Activated CD4-positive, alpha-beta T cell treated with anti-CD3 and anti-CD28 coated beads, Interleukin-10, Interleukin-2, amounts not matched to agents 100 ng/mL and 50 ng/mL, durations not matched to agents 16 hours and 8 hours (primary cell): ENCODE data around the gene BCAS1.
A peak's percentile ranks its signal among the peaks of the same experiment; 100 is the strongest.

Source experiments
- DNase-seq: peaks from one replicate; pipeline ENCODE4 v3.0.0-alpha.2; 2020

Gene BCAS1

DNA sequence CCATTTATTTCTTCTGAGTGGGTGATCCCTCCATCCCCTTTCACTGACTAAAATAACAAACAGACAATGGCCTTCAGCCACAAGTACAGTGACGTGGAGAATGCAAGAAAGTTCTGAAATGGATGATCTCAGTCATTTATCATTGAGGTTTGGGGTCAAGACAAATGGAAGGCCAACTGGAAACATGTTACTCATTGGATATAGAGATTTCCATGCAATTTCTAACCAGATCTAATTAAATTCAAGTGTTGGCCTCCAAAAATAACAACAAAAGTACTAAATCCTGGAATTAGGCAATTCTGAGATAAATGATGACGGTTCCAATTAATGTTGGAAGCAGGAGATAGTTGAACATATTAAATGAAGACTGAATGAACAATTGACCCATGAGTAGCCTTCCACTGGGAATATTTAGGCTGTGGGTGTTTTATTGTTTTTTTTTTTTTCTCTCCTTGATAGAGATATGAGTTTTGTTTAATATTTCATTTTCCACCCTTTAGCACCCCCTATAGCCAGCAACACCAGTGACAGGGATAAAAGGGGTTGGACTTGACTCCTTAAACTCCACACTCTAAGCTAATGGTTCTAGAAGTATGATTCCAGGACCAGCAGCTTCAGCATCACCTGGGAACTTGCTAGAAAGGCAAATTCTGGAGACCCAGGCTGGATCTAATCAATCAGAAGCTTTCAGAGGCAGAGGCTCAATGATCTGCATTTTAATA lies 112.8 kb downstream of the BCAS1 start:
- no peak for DNase-seq

DNA sequence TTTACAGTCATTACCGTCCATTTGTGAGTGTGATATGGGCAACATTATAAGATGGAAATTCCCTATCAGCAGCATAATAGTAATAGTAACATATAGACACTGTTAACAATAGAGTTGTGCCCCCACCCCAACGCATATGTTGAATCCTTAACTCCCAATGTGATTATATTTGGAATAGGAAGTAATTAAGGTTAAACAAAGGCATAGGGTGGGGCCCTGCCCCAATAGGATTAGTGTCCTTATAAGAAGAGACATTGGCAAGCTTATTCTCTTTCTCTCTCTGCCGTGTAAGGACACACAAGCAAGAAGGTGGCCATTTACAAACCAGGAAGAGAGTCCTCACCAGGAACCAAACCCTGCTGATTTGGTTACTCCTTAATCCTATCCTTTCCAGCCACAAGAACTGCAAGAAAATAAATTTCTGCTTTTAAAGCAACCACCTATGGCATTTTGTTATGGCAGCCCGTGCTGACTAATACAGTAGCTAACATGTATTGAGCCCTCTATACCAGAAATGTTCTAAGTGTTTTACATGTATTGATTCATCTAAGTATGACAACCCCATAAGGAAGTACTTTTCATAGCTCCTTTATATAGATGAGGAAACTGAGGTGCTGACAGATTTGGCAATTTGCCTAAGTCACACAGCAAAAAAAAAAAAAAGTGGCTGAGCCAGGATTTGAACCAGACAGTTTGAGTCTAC lies 114.2 kb downstream of the BCAS1 start:
- no peak for DNase-seq

DNA sequence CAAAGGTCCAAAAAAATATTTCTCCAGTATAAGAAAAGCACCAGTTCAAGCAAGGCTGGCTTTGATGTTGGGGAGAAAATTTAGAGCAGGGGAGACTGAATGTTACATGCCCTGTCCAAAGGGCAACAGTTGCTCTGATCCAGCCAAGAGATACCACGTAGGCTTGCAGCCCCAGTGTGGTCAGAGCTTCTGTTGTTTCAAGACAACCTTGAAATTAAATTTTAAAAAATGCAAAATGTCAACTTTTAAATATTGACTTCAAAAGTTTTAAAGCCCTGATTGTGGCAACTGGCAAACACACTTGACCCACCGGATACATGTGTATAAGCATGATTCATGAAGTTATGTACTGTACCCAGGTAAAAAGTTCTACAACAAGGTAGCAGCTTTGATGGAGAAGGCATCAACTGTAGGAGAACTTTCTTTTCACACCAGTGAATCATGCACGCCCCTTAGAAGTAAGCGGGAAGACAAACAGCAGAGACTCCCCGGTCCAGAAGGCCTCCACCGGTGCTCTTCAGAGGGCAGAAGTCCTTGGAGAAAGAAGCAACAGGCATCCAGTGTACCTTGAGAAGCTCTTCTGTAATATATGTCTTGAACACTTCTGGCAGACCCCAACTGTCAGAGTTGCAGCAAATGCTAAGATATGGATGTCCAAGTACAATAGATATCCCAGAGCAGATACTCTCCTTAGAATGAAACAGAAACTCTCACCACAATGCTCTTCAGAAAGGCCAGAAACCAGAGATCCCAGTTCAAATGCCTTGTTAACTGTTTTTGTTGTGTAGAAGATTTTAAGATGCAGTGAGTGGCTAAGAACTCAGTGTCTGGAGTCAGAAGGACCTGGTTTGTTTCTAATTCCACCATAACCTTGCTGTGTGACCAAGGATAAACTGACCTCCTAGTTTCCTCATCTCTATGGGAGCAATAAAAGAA lies 115.4 kb downstream of the BCAS1 start:
- no peak for DNase-seq

DNA sequence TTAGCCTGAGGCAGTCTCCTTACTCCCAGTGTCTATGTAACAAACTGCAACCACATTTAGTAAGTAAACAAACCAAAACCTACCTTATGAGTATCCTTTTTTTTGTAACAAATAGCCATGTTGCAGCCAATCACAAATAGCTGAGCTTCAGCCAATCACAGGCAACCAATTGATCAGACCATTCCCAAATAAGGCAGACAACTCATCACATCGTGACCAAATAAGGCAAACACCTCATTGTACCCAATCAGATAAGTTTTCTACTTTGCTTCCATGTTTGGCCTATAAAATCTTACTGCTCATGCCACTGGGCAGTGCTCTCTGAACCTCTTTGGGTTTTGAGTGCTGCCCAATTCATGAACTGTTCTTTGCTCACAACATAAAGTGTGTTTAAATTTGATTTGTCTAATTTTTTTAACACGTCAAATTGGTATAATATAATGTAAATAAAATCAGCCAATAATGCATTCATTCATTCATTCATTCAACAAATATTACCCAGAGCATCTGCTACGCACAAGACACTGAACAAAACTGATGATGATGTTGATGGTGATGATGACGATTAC lies 117.8 kb downstream of the BCAS1 start:
- no peak for DNase-seq

DNA sequence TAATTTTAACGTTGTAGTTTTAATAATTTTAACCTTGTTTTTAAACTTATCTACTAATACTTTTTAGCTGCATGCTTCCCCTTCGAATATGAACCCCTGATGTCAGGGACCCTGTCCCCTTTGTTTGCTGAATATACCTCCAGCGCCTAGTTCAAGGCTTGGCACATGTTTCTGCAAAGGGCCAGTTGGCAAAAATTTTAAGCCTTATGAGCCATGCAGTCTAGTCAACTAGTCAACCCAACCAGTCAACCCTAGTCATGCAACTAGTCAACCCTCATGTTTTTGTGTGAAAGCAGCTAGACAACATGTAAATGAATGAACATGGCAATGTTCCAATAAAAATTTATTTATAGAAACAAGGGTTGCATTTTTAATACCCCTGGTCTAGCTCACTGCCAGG lies 119.8 kb downstream of the BCAS1 start:
- no peak for DNase-seq

DNA sequence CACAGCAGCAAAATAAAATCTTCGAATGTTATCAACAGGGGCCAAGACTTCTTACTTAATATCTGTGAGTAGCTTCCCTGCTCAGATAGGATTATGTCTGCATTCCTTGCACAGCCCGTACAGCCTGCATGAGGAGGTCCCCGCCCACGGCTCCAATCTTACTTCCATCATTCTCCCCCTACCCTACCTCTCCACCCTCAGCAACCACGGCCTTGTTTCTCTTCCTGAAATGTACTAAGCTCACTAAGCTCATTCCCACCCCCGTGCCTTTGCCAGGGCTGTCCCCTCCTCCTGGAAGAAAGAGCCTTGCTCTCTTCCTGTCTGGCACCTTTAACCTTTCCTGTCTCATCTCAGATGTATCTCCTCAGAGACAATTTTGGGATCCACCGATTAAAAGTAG lies 120.4 kb downstream of the BCAS1 start:
- DNase-seq, result no peak

DNA sequence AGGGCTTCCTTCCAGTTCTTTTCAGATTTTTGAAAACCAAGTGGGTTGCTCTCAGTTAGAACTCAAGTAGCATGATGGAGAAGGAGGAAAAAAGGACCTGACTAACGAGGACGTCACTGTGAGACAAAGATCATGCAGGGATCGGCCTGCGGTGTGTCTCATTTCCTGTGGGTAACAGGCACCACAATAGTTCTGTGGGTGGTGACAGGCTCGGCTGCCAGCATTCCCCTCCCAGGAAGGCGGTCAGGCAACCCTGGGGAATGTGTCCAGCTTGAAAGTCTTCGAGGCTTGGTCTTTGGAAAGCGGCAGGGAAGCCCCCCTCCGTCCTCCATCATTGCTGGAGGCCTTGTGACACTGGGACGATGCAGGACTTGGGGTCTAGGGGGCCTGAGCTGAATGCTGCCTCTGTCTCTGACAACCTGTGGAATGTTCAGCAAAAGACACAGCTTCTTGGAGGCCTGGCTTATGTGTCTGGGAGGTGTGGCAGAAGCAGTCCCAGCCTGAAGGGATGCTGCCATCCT lies 121.0 kb downstream of the BCAS1 start:
- peak; percentile 83 for DNase-seq

DNA sequence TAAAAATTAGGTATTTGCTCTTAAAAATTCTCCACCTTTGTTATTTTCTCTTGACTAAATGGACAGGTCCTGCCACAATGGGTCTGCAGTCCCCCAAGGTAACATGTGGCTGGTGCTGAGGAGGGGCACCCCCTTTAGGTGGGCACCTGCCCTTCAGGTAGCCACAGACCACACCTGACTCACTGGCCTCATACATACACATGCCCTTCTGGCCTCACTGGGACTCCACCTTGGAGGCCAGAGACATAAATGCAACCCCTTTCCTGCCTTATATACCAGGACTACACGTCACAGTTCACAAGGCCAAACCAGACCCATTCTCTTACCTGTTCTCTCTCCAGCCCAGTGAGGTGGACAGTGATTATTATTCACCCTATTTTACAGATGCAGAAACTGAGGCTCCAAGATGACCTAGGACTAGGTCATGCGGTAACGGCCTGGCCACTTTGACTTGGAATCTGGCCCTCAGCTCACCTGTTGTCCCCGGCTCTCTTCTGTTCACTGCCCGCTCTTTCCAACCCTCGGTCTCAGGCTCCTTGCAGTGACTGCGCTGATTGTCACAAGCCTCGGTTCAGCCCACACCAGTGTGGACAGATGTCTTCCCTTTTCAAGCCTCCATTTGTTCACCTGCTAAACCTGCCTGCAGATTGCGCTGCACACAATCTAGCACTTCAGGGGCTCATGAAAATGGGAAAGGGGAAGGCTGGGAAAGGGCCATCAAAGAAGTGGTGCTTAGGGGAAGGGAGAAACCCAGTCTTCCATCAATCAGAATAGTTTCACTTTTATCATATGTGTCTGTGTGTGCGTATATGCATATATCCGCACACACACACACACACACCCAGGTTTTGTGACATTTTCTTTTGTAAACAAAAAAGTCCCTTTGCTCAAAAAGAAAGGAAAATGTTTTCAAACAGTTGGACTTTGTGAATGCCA lies 121.7 kb downstream of the BCAS1 start:
- DNase-seq, result no peak

DNA sequence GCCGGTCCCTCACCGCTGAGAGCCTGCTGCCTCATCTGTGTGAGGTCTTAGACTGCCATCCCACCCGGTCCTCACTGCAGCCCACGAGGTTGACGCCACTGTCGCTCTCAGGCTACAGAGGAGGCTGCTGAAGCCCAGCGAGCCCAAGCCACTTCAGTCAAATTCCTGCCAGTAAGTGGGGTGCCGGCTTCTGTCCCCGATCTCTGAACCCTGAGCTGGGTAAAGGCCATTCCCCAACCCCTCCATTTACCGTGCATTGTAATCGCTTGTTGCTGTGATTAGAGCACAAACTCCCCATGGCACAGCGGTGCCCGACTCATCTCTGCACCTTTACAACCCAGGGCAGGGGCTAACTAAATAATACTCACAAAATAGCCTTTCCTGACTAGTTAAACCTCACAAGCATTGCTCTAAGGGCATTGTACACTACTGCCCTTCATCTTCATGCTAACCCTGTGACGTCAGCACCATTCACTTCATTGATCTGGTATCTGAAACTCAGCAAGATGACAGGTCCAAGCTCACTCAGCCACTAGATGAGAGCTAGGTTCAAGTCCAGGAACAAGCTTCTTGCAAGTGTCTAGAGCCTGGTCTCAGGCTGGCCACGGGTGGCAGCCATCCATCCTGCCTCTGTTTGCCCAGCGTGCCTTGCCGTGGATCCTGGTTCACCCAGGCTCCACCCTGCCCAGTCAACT lies 122.7 kb downstream of the BCAS1 start:
- no peak for DNase-seq

DNA sequence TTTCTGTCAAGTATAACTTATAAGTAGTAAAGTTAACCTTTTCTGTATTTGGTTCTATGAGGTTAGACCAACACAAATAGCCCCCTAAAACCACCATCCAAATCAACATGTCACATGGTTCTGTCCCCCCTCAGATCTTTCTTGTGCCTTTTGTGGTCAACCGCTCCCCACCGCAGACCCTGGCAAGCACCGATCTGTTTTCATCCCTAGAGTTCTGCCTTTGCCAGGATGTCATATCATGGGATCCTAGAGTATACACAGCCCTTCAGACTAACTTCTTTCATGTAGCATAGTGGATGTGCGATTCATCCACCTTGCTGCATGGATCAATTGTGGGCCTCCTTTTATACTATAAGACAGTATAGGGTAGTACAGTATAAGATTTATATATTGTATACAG lies 124.3 kb downstream of the BCAS1 start:
- no peak for DNase-seq

DNA sequence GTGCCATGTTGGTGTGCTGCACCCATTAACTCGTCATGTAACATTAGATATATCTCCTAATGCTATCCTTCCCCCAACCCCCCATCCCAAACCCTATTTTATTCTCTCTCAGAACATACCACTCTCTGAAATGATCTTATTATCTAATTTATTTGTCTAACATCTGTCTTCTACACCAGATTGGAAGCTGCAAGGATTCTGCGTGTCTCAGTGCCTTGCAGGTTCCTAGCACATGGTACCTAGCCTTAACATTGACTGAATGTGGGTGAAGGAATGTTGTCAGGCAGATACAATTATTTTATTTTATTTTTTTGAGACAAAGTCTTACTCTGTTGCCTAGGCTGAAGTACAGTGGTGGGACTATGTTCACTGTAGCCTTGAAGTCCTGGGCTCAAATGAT lies 124.9 kb downstream of the BCAS1 start:
- no peak for DNase-seq

DNA sequence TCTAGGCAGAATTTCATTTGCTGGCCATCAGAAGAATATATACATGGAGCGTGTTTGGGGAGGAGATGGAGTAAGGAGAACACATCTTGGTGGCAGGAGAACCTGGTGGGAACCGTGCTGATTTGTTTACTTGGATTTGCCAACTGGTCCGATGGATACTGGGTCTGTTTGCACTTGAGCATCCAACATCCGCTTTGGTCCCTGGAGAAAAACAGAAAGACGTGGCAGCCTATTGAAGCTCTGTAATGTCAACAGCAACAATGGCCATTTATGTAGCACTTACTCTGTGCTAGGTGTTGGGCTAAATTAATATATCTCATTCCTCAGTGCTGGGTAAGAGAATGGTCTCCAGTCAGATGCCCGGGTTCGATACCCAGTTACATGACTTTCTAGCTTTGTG lies 125.6 kb downstream of the BCAS1 start:
- no peak for DNase-seq

DNA sequence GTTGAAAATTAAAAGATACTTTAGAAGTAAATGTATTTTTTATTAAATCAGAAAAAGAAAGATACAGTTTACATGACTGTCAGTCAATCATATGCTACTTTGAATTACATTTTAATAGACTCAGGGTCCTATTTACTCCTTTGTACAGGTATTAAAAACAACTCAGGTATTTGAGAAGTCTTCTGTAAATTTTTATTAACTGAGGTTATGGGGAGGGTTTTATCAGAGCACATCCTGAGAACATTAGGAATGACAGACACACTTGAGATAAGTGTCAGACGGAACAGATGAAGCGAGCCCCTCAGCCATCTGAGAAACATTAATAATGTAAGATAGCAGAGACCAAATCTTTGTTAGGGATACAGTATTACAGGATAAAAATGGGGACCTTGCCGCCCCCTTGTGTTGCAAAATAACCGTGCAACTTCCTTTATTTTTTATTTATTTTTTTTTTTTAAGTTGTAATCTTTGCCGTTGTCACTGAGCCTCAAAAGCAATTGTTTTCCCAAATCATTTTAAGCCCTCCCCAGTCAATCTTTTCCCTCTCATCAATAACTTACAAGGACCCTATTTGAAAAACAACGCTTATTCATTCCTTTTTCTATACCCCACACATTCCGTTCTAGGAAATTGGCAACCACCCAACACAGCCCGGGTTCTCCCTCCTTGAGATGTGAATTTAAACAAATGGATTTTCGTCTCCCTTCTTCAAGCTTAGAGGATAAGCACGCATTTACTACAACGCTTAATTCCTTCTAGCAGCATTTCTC lies 126.7 kb downstream of the BCAS1 start:
- peak; percentile 28 for DNase-seq

DNA sequence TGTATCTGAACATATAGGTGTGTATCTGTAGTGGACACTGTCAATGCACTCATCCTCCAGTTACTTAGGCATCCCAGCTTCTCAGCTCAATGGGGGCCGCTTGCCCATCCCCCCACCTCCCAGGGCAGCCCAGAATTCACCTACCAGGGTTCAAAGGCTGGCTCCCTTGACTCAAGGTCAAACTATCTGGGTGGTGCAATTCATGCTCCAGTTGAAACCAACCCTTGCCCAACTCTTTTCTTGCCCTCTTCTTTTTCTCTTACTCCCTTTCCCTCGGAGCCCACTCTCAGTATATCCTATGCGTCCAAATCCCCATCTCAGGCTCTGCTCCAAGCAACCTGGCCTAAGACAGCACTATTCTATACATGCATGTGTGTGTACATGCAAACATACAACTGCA lies 127.4 kb downstream of the BCAS1 start:
- DNase-seq, result no peak

DNA sequence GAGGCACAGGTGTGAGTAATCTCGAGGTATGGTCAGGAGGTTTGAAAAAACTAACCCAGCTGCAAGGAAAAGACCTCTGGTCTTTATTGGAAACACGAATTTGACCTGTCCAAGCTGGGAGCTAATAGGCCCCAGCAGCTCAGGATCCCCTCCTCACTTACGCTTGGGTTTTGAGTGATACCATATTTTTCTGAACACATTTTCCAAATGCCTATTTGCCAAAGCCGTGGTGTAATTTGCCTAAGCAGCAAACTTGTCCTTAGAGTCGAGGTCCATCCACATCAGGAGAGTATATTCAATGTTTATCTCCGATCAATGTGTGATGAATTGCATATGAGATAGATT lies 128.0 kb downstream of the BCAS1 start:
- no peak for DNase-seq

DNA sequence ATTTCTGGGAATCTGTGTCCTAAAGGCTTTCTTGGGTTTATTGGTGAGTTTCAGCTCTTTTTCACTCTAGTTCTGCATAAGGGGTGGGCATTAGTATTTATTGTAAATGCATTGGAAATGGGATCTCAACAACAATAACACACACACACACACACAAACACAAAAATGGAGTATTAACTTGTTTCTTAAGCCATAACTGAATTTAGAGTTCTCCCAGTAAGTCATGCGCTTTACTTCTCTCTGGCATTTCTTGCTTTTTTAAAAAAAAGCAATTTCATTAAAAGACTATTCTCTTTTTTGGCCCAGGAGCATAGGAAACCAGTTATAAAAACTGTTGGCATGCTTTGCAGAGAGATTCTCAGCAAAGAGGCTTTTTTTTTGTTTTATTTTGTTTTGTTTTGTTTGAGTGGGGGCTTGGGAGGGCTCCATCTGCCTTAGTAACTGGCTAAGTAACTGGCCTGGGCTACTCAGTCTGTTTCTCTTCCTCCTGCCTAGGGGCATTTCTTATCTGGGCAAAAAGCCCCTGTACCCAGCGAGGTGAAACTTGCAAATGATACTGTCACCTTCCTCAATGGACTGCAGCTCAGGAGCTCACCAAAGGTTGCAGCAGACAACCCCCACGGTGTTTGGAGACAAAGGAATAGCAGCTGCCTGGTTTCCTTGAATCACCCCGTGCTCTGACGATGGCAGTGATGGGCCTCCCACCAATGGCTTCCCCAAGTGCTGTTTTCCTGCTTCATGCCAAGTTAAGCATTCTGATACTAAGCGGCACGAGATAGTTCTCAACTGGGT lies 128.5 kb downstream of the BCAS1 start:
- no peak for DNase-seq

DNA sequence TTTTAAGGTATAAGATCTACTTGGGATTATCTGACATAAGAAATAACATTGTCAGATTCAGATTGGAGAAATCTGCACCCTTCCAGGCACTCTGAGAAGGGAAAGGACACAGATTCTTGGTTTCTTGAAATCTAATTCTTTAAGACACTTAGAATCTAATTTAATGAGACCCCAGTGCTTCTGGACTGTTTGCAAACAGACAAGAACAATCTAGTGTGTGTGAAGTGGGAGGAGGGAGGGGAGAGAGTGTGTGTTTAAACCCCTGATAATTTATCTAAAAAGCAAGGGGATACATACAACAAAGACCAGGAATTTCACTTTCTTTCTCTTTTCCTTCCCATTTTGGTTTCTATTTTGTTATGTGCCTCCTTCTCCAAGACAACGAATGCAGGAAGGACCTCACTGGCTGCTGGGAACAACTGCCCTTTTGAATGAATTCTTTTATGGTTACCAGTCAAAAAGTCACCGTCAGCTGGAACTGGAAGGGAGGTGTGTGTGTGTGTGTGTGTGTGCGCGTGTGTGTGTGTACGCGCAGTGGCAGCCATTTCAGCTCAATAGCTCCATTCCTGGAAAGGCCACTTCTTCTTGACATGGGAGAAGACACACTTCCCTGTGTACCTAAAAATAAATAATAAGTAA lies 129.4 kb downstream of the BCAS1 start:
- DNase-seq, result no peak

DNA sequence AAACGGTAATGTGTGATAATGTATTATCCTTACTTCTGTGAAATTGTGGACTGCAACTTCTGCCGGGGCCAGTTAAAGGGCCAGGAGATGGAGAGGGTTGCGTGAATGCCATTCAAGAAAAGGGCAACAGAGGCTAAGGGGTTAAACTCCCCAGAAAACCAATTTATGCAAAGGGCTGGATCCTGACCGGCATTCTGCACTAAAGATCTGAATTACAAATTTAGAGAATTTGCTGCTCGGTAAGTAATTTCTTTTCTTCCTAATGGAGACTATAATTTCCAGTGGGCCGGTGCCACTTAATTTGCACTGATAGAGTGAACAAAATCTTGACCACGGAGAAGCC lies 130.1 kb downstream of the BCAS1 start:
- DNase-seq, result no peak
